GM18907 (cell line): ENCODE results near the gene PNMA6E.

Source experiments
- ATAC-seq: cut with Tn5 transposase; IDR thresholded peaks from one replicate; pipeline ENCODE4 v1.9.1; 2021; ENCODE audit warnings: mild to moderate bottlenecking, moderate library complexity; ENCODE audit not compliant: unreplicated experiment

Gene PNMA6E

DNA sequence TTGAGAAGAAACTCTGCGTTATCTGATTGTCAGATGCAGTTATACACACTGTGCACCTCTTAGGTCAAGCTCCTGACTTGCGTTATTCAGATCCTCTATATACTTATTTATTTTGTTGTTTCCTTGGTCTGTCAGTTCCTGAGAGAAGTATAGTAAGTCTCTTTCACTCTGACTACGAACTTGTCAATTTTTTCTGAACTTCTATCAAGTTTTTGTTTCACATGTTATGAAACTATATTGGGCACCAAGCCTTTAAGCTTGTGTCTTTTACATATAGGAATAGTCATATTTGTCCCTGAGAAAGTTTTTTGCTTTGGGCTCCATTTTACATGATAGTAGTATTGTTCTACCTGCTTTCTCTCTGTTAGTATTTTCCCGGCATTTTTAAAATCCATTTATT lies 35.5 kb downstream of the PNMA6E start:
- no peak for ATAC-seq

DNA sequence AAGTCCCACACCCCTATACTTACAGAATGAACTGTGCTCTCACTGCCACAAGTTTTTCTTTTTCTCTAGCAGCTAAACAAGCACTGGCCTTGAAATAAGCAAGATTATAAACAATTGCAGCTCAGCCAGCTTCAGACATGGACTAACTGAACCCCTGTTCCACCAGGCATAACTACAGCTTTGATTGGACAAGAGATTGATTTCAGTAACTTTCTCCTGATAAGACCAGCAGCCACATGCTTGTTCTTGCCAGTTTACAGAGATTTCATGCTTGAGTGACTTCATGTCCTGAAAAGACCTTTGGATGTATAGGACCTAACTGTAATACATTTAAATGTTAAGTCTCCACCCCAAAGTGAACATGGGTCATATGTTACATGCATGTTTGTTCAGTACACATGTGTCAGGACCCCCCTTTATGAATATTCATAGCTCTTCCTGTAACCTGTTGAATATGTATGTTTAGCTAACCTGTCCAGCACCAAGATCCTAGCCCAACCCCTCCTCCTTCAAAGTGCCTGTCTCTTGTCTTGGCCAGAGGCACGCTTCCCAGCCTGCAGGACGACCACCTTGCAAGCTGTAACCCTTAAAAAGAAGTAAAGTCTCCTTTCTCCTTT lies 39.3 kb downstream of the PNMA6E start:
- no peak for ATAC-seq

DNA sequence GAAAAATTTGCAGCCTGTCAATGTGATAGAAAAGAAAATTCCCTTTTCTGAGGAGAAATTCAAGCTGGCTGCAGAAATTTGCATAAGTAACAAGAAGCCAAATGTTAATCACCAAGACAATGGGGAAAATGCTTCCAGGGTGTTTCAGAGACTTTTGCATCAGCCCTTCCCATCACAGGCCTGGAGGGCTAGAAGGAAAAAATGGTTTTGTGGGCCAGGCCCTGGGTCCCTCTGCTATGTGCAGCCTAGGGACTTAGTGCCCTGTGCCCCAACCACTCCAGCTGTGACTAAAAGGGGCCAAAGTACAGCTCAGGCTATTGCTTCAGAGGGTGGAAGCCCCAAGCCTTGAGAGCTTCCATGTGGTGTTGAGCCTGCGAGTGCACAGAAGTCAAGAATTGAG lies 43.3 kb downstream of the PNMA6E start:
- ATAC-seq: no peak

DNA sequence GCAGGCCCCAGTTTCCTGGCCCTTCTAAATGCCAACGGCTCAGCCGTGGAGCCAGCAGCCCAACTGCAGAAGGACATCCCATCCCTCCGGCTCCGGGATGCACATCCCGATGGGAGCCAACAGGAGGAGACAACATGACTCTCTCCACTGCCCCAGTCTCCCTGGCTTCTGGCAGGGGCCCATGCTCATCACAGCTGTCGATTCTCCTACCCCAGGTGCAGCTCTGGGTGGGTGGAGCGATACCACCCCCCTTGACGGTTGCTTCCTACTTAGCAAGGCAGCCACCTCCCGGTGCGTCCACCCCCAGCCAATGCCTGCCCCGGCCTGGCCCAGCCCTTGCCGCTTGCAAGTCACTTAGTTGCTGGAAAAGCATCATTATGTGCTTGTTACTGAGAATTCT lies 47.7 kb downstream of the PNMA6E start:
- no peak for ATAC-seq

DNA sequence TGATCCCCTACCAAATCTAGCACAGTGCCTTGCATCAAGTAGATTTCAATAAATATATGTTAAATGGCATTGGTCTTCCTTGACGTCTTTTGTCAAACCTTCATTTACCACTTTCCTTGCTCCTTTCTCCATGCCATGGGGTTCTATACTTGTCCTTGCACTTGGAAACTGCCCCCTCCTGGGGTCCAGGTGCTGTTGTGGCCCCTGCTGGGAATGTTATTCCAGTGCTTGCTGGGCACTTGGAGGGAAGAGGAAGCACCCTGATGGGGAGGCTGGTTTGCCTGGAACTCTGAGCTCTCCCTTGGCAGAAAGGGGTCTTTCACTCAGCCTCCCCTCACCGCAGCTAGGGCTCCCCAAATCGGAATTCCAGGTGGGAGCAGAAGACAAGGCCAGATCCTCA lies 48.3 kb downstream of the PNMA6E start:
- no peak for ATAC-seq

DNA sequence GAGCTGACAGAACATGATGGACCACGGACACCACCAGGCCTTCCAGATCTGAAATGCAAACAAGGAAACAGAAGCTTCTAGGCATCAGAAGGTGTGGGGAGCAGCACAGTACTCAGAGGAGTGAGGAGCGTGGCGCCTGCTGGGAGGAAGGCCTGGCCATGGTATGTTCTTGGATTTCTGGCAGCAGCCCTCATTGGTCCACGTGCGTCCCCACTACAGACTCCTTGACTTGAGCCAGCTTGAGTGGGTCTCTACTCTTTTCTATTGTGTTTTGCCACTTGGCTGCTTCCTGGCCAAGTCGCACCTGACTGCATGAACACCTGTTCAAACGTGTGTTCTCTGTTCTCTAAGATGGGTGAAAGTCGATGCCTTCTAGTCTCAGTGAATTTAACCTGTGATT lies 49.2 kb downstream of the PNMA6E start:
- ATAC-seq: no peak

DNA sequence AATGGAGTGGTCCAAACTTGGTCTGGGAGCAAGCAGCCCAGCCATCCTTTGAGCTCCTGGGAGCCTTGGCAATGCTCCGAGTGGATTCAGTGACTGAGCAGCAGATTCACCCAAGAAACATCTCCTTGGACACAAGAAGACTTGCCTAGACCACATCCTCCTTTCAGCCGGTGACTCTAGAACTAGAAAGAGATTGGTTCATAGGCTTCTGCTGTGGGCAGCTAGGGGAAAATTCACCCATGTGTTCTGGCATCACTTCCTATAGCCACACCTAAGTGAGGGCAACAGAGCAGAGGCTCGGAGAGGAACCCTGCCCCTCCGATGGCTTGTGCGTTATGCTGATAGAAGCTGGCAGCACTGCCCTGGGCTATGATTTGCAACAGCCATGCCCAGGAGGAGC lies 51.2 kb downstream of the PNMA6E start:
- ATAC-seq: no peak

DNA sequence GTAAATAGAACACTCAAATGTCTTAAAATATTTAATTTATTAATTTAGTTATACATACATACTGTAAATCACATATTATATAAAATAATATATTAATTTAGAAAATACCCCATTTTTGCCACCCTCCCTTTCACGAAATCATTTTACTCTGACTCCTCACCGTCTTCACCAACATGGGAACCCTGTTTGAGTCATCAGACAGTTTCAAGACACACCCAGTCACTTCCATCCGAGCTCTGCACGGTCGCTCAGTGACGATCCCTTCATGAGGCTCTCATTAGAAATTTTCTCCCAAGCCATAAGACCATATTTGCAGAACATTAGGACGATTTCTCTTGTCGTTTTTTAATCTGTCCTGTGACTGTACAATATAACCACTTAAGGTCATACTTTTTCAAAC lies 52.7 kb downstream of the PNMA6E start:
- no peak for ATAC-seq

DNA sequence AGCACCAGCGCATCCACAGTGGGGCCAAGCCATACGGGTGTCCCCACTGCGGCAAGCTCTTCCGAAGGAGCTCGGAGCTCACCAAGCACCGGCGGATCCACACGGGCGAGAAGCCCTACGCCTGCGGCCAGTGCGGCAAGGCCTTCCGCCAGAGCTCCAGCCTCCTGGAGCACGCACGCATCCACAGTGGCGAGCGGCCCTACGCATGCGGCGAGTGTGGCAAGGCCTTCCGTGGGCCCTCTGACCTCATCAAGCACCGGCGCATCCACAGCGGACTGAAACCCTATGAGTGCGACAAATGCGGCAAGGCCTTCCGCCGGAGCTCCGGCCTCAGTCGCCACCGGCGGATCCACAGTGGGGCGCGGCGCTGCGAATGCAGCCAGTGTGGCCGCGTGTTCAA lies 53.6 kb downstream of the PNMA6E start:
- ATAC-seq: no peak
